Measurements from ENCODE around the gene MATN1.

- no peak for TF ChIP-seq POLR2A (IDR thresholded peaks at IDR 0.05; ENCODE audit: low read length)
- no peak for TF ChIP-seq GATA1 (IDR thresholded peaks at IDR 0.05; ENCODE audit: low read depth, low read length)
Observed at GRCh38 chr1:30738715-30739559, 15.6 kb upstream of the MATN1 start.
